Measurements from ENCODE around the gene FBXO34.

The FBXO34 gene

DNA sequence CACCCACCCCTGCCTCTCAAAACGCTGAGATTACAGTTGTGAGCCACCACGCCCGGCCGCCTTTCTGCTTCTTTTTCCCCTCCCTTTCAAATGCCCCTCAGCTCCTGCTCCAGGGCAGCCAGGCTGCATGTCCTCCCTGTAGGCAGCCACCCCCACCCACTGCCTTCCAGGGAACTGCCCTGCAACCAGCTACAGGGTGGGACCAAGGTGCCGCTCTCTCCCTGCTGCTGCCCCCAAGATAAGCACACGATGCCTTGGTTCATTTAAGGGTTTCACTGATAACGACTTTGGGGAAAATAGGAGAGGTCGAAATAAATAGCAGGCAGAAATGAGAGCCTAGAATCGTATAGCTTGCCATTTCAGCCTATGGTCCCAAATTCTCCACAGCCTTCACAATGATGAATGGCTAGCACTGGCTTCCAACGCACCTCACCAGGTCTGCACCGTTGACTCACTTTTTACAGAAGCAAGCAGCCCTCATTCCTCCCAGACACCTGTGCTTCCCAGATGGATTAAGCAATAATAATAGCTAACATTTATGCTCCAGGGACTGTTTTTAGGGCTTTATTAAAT lies 99.7 kb downstream of the FBXO34 start:
- in situ Hi-C loops (cut with HindIII; ENCODE audit: low sequenced_read_pairs): no loop called here

DNA sequence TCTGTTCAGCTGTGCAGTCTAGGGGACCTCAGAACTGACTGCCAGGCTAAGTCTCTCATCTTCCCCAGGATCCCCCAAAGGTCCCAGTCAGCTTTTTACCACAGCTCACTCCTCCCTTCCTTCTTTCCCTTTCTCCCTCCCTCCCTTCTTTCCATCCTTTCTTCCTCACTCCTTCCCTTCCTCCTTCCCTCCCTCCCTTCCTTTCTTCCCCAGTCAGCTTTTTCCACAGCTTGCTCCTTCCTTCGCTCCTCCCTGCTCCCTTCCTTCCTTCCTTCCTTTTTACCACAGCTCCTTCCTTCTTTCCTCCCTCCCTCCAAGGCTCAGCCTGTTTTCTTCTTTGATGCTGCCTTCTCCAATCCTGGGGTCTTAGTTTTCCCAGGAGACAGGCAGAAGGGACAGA lies 101.2 kb downstream of the FBXO34 start:
- in situ Hi-C loops (cut with HindIII; ENCODE audit: low sequenced_read_pairs): no loop called here
- TF ChIP-seq, protein P1, sequence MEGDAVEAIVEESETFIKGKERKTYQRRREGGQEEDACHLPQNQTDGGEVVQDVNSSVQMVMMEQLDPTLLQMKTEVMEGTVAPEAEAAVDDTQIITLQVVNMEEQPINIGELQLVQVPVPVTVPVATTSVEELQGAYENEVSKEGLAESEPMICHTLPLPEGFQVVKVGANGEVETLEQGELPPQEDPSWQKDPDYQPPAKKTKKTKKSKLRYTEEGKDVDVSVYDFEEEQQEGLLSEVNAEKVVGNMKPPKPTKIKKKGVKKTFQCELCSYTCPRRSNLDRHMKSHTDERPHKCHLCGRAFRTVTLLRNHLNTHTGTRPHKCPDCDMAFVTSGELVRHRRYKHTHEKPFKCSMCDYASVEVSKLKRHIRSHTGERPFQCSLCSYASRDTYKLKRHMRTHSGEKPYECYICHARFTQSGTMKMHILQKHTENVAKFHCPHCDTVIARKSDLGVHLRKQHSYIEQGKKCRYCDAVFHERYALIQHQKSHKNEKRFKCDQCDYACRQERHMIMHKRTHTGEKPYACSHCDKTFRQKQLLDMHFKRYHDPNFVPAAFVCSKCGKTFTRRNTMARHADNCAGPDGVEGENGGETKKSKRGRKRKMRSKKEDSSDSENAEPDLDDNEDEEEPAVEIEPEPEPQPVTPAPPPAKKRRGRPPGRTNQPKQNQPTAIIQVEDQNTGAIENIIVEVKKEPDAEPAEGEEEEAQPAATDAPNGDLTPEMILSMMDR (IDR thresholded peaks at IDR 0.05; ENCODE audit: low read depth, low read length, missing control alignments): no peak

More for the DNA sequence above, 99.7 kb downstream of the FBXO34 start:
- DNase-seq (ENCODE audit: low read depth): no peak
- TF ChIP-seq, protein P1 (IDR thresholded peaks at IDR 0.05; ENCODE audit: low read depth, low read length, missing control alignments): no peak
- no peak overlapping the region for H3K4me3 ChIP-seq (ENCODE audit: low read depth, low read length)

DNA sequence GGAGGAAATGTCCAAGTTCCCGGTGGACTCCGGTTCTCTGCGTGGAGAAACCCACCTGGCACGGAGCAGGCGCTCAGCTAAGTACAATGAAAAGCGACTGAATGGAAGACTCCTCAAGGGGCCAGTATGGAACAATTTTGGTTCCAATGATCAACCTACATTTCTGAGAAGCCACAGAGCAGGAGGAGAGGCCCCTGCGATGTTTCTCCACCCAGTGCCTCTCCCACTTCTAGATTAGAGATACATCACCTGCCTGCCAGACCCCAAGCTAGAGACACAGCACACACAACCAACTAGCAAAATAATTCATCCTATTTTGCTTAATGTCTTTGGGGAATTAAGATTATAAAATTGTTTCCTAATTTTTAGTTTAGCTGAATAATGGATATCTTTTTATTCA lies 101.6 kb downstream of the FBXO34 start:
- no peak overlapping the region for H3K4me3 ChIP-seq (ENCODE audit: low read depth, low read length)
- in situ Hi-C loops (cut with HindIII; ENCODE audit: low sequenced_read_pairs): no loop called here
- TF ChIP-seq, protein P1 (IDR thresholded peaks at IDR 0.05; ENCODE audit: low read depth, low read length, missing control alignments): no peak
- no peak for DNase-seq (ENCODE audit: low read depth)

More for the DNA sequence above, 101.2 kb downstream of the FBXO34 start:
- no peak overlapping the region for H3K4me3 ChIP-seq (ENCODE audit: low read depth, low read length)
- DNase-seq (ENCODE audit: low read depth): no peak

DNA sequence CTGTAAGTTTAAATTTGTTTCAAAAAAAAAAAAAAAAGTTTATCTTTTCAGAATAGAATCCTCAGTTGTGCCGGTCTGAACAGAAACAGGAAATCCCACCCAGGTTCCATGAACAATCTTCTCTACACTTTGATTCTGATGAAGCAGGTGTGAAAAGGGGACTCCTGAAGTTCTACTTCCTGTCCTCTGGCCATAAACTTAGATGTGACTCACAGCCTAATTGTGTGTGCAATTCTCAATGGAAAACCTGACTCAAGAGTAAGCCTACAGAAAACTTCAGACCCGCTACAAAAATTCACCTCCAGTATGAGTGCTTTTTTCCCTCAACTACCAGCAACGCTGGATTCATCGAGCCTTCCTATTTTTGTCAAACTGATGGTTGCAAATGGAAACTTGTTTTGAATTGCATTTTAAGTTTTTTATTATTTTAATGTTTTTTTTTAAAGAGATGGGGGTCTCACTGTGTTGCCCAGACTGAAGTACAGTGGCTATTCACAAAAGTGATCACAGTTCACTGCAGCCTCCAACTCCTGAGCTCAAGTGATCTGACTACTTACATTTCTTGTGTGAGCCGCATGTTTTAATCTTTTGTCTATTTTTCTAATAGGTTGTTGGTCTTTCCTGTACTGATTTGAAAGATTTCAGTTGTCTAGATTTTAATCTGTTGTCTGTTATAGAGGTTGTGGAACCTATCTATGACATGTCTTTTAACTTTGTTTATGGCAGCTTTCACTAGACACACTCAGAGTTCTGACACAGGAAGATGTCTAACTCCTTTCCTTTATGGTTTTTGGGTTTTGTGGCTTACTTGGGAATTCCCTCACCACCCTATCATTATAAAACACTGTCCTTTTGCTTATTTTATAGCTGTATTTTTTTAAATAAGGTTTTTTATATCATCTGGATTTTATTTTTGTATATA lies 102.8 kb downstream of the FBXO34 start:
- TF ChIP-seq, protein P1 (IDR thresholded peaks at IDR 0.05; ENCODE audit: low read depth, low read length, missing control alignments): no peak
- DNase-seq (ENCODE audit: low read depth): peak; percentile 8
- H3K4me3 ChIP-seq (ENCODE audit: low read depth, low read length): no peak overlapping the region
- in situ Hi-C loops (cut with HindIII; ENCODE audit: low sequenced_read_pairs): no loop called here

DNA sequence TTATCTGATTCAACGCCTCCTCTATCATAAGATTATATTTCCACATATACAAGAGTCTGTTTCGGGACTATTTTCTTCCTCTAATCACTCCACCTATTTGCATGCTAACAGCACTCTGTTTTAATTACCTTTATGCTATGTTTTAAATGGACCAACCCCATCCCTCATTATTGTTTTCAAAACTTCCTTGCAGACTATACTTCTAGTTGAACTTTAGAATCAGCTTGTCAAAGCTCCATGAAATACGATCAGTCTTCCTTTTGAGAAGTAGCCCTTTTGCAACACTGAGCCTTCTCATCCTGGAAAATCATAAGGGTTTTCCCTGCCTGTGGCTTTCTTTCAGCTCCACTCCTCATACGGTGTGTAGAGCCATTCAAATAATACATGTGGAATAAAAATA lies 103.5 kb downstream of the FBXO34 start:
- no peak overlapping the region for H3K4me3 ChIP-seq (ENCODE audit: low read depth, low read length)
- DNase-seq (ENCODE audit: low read depth): no peak
- in situ Hi-C loops (cut with HindIII; ENCODE audit: low sequenced_read_pairs): no loop called here
- TF ChIP-seq, protein P1 (IDR thresholded peaks at IDR 0.05; ENCODE audit: low read depth, low read length, missing control alignments): no peak

DNA sequence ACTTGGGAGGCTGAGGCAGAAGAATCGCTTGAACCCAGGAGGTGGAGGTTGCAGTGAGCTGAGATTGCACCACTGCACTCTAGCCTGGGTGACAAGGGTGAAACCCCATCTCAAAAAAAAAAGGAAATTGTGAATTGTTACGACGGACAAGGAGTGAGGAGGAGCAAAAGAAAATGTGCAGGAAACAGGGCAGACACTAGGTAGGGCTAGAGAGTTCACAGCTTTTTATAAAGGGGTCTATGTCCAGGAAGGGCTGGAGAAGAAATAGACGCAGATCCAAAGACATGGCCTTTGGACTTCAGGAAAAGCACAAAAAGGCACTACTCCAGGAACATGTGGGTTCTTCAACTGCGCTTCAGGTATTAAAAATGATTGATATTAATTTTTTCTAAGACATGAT lies 106.0 kb downstream of the FBXO34 start:
- no peak for DNase-seq (ENCODE audit: low read depth)
- in situ Hi-C loops (cut with HindIII; ENCODE audit: low sequenced_read_pairs): no loop called here
- TF ChIP-seq, protein P1 (IDR thresholded peaks at IDR 0.05; ENCODE audit: low read depth, low read length, missing control alignments): no peak
- no peak overlapping the region for H3K4me3 ChIP-seq (ENCODE audit: low read depth, low read length)

Data from astrocyte of the cerebellum (primary cell).